HFF-Myc (cell line): ENCODE data around the gene ZNF343.

Experiments
- DNase-seq: peaks from one replicate; pipeline ENCODE4 v3.0.0-alpha.2; 2011; ENCODE audit warnings: low read depth; ENCODE audit errors: extremely low read depth
- H3K4me3 ChIP-seq: replicated peaks from 2 replicates; pipeline ENCODE4 v1.5.1; 2011; ENCODE audit warnings: low read depth, mild to moderate bottlenecking, control low read depth, low read length
- TF ChIP-seq, protein P1 (sequence below): IDR thresholded peaks from 2 replicates; pipeline ENCODE4 v1.5.1; 2012; ENCODE audit warnings: mild to moderate bottlenecking, low read depth, low read length, control low read depth; ENCODE audit errors: missing control alignments

ZNF343 gene

DNA sequence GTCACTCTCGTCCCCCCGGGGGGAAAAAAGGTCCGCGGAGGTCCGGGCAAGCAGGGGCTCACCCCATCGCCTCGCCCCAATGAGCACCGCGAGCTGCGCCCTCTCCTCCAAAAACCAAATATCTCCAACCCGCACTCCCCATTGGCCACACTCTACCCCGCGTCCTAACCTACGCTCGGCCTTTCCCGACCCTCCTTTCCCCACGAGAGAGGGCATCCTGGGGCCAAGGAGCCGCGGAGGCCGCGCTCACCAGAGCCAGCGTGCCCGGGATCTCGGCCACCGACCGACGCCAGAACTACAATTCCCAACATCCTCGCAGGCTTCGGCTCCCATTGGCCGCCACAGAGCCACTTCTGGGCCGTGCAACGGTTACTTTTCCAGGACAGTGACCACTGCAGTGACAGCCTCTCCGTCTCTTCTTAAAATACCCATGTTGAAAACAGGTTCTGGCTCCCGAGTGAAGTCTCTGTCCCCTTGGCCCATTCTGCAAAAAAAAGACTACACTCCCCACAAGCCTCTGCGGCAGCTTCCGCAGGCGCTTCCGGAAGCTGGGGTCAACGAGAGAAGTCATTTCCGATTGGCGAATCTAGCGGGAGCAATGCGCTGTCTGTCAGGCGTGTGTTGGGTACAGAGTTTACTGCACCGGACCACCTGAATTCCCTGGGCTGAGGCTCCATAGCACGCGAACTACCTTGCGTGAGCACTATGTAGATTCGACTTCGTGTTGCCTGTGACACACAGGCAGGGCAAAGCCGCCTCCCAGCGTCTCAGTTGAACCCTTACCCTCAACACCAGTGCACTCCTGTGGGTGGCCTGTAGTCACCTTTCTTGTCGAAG is at the start of gene ZNF343:
Gene ZNF343 (minus strand): TSS at position 285 of the 837 bp plus-strand sequence. CDS start 15,020 bp downstream, outside the sequence.
- DNase-seq = peak; percentile 61
- TF ChIP-seq, protein P1, sequence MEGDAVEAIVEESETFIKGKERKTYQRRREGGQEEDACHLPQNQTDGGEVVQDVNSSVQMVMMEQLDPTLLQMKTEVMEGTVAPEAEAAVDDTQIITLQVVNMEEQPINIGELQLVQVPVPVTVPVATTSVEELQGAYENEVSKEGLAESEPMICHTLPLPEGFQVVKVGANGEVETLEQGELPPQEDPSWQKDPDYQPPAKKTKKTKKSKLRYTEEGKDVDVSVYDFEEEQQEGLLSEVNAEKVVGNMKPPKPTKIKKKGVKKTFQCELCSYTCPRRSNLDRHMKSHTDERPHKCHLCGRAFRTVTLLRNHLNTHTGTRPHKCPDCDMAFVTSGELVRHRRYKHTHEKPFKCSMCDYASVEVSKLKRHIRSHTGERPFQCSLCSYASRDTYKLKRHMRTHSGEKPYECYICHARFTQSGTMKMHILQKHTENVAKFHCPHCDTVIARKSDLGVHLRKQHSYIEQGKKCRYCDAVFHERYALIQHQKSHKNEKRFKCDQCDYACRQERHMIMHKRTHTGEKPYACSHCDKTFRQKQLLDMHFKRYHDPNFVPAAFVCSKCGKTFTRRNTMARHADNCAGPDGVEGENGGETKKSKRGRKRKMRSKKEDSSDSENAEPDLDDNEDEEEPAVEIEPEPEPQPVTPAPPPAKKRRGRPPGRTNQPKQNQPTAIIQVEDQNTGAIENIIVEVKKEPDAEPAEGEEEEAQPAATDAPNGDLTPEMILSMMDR = no peak

DNA sequence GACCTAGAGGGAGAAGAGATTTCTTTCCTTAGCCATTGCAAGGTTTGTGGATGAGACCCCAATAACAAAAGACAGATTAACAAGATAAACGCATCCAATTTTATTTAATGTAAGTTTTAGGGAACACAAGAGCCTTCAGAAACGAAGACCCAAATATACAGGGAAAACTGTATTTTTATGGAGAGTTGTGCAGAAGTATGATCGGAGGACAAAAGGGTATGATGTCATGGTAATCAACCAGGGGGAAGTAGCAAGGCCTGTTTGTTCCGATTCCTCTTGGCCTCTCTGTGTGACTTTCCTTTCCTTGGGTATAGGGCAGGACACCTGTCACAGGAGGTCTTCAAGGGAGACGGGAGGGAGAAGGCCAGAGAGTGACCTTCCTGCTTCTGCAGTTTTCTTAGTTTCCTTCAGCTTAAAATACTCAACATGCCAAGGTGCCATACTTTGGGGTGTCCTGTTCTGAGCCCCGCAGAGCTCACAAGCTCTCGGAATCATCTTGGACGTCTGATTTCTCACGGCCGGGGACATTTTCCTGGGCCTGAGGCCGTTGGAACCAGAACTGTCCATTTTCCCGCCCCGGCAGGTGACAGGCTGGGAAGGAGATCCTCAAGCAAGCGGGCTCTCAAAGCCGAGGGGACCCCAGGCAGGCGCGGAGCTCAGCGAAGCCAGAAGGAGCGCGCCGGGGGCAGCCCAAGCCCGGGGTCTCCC is 49.3 kb upstream of the ZNF343 start:
- TF ChIP-seq, protein P1 = no peak
- H3K4me3 ChIP-seq = no peak overlapping the region
- DNase-seq = no peak

More for the DNA sequence above, at the start of gene ZNF343:
- peak within 1 kb of the TSS; percentile 89 for H3K4me3 ChIP-seq

DNA sequence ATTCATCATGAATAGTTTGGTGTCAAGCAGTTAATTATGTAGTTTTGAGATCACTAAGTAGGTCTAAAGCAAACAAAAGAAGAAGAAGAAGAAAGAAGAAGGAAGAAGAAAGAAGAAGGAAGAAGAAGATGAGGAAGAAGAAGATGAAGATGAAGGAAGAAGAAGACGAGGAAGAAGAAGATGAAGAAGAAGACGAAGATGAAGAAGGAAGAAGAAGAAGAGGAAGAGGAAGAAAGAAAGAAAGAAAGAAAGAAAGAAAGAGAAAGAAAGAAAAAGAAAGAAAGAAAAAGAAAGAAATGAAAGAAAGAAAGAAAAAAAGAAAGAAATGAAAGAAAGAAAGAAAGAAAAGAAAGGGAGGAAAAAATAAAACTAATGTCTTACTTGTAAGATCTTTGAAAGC is 36.9 kb upstream of the ZNF343 start:
- TF ChIP-seq, protein P1 = no peak
- no peak for DNase-seq
- no peak overlapping the region for H3K4me3 ChIP-seq

DNA sequence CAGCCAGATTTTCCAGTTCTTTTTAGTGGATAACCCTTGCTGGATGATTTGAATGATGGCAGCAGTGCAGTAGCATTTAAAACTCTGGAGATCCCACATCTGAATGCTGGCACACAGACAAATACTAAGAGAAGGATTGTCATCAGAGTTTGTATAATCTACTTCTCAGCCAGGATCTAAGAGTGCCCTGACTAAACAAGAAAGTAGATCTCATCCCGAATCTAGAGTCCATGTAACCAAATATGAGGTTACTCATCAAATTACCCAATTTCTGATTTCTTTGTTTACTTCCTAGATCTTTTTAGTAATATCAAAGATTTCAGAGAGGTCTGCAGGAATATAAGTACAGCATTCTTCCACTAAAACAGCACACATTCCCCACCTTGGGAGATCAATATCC is 35.5 kb upstream of the ZNF343 start:
- no peak for DNase-seq

DNA sequence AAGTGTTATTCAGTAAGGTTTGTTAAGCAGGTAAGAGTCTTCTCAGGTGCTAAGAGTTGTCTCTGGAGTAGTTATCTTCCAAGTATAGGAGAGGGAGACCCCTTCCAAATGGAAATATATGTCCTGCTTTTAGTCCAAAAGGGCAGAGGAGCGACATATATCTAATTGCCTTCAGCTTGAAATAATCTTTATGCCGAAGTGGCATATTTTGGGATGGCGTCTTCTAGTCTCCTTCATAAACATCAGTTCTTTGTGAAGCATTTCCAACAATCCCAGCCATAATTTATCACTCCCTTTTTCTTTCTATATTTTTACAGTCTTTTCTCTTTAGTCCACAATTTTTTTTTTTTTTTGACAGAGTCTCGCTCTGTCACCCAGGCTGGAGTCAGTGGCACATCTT is 33.6 kb upstream of the ZNF343 start:
- no peak for DNase-seq
- TF ChIP-seq, protein P1 = no peak
- no peak overlapping the region for H3K4me3 ChIP-seq

More for the DNA sequence above, 35.5 kb upstream of the ZNF343 start:
- TF ChIP-seq, protein P1 = no peak
- H3K4me3 ChIP-seq = no peak overlapping the region

DNA sequence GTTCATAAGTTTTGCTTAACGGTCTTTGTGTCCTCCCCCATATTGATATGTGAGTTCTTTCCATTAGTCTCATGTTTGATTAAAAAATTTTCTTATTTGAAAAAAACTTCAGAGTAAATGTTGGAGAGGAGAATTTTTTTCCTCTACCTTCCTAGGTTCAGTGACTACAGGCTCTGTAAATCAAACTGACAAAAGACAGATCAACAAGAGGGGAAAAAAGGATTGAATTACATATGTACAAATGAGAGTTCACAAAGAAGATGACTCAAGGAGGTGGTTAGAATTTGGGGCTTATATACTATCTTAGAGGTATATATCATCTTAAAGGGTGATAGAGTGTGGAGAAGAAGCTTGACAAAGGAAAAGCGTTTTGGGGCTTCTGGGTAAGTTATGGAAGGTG is 33.2 kb upstream of the ZNF343 start:
- no peak for DNase-seq
- TF ChIP-seq, protein P1 = no peak
- no peak overlapping the region for H3K4me3 ChIP-seq
